GM18520 (cell line): ENCODE results near the gene MDM2.

Experiments
- ATAC-seq: cut with Tn5 transposase; IDR thresholded peaks from one replicate; pipeline ENCODE4 v1.9.1; 2021; ENCODE audit not compliant: unreplicated experiment

Gene MDM2

DNA sequence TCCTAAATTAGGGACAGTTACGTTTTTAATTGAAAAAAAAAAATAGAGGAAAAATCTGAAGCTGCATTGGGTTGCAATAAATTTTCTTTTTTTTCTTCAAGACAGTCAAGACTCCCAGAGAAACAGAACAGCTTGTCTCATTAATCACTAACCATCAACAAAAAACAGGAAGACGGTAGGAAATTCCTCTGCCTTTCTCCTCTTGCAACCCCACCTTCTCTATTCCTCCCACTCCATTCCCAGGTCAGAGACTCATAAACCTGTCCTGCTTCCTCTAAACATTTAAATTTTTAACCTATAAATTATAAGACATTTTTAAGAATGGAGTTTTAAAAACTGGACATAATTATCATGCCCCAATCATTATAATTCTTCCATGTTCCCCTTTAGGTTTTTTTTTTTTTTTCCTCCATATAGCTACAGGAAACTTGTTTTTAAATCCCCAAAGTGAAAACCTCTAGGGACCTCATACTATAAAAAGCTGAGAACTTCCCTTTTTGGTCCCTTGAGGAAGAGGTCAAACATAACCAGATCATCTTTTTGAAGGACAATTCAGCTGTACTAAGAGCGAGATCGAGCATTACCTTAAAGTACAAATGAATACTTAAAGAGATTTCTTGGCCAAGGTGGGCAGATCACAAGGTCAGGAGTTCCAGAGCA is 89.0 kb downstream of the MDM2 start:
- ATAC-seq: no peak

DNA sequence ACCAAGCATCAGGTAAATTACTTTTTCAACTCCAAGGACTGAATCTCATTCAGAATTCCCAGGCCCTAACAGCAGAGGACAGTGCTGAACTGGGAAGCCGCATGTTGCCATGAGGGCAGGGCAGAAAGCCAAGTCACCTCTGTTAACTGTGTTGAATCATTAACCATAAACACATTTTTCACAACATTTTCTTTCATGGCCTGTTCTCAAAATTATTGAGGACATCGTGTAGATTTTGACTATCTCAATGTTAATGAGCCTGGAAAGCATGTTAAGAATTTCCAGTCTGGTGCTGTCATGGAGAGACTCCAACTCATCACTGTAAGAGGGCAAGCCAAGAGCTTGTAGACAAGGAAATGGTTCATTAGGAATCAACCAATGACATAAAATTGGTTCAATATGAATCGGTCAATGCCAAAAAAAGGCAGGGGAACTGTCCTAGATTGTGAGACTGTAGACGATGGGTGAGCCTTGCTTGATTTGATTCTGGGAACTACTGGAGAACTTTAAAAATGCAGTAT is 91.3 kb downstream of the MDM2 start:
- ATAC-seq: no peak

DNA sequence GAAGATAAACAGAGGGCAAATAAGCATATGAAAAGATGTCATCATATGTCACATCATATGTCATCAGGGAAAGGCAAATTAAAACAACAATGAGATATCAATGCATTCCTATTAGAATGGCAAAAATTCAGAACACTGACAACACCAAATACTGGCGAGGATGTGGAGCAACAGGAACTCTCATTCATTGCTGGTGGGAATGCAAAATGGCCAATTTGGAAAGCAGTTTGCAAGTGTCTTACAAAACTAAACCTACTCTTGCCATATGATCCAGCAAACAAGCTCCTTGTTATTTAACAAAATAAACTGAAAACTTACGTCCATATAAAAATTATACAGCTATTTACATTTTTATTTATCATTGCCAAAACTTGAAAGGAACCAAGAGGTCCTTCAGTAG is 92.3 kb downstream of the MDM2 start:
- no peak for ATAC-seq
